Gastroesophageal sphincter (tissue), 4 donors: ENCODE data around the gene SPPL3. TPM values are rescaled to one million over a fixed set of nuclear protein-coding genes. Genes with fewer than 3 reads are reported as not detected.
"Not testable (repeated sequence)": the region's sequence is repeated elsewhere in the genome, so short reads cannot be mapped to it uniquely, and the experiment has no call there.

Experiments used
- ATAC-seq: fragments of 150-250 bp; one replicate; pipeline ENCODE4 v1.9.1; 2016; ENCODE audit warnings: mild to moderate bottlenecking, moderate library complexity
- H3K27ac ChIP-seq, 4 donors: fragments of 200-600 bp; sonication (generic) in 3 of 4; 1 replicate in 3 of 4; 2 replicates in 1 of 4; pipeline ENCODE4 v1.5.1; 2016 to 2019
- H3K27me3 ChIP-seq: fragments of 200-600 bp; sonication (generic); one replicate; pipeline ENCODE4 v1.5.1; 2019
- H3K36me3 ChIP-seq, 2 donors: fragments of 200-600 bp; sonication (generic); one replicate each; pipeline ENCODE4 v1.5.1; 2019; ENCODE audit warnings: control low read depth in 1 of 2
- H3K4me1 ChIP-seq, 3 donors: fragments of 200-600 bp; sonication (generic); 1 replicate in 2 of 3; 2 replicates in 1 of 3; pipeline ENCODE4 v1.5.1; 2016 to 2019; ENCODE audit warnings: control low read depth in 2 of 3
- H3K4me3 ChIP-seq, 2 donors: fragments of 200-600 bp; sonication (generic); one replicate each; pipeline ENCODE4 v1.5.1; 2019; ENCODE audit warnings: mild to moderate bottlenecking in 1 of 2, moderate library complexity in 1 of 2
- H3K9me3 ChIP-seq, 3 donors: fragments of 200-600 bp; sonication (generic); one replicate each; pipeline ENCODE4 v1.5.1; 2017 to 2019; ENCODE audit warnings: control low read depth in 2 of 3
- EP300 ChIP-seq: sonication (generic); formaldehyde crosslinking; IDR thresholded peaks from one replicate; pipeline ENCODE4 v1.6.1; 2017; ENCODE audit warnings: antibody characterized with exemption, mild to moderate bottlenecking
- POLR2A ChIP-seq, 2 donors: fragments of 450-650 bp; IDR thresholded peaks; one replicate each; pipeline ENCODE4 v1.6.1; 2017; ENCODE audit warnings: antibody characterized with exemption in 2 of 2, mild to moderate bottlenecking in 2 of 2, moderate library complexity in 1 of 2
- POLR2AphosphoS5 ChIP-seq: sonication (generic); formaldehyde crosslinking; IDR thresholded peaks from one replicate; pipeline ENCODE4 v1.6.1; 2017; ENCODE audit warnings: antibody characterized with exemption
- WGBS, 2 donors: methylation state at CpG; one replicate each; pipeline ENCODE4 v1.1.5; 2018; ENCODE audit warnings: low coverage in 1 of 2; 5-methylcytosine and 5-hydroxymethylcytosine counted together
- total RNA-seq, 4 donors: library from RNA; depleted of rRNA; stranded (reverse); fragments of >200 nt; gene quantifications; one replicate each; pipeline ENCODE4 v1.1.0, GENCODE V29; 2016
- TF ChIP-seq, protein P1 (sequence below), 4 experiments: fragments of 200-600 bp in 2 of 4; fragments of 450-650 bp in 2 of 4; sonication (generic) in 1 of 4; IDR thresholded peaks; one replicate each; pipeline ENCODE4 v1.5.1; 2017 to 2019; ENCODE audit warnings: antibody characterized with exemption in 4 of 4, mild to moderate bottlenecking in 2 of 4, moderate library complexity in 2 of 4

The SPPL3 gene
- total RNA-seq, 4 donors from 2014 or later, result 16.2 to 20.2 (median 19.0) TPM

DNA sequence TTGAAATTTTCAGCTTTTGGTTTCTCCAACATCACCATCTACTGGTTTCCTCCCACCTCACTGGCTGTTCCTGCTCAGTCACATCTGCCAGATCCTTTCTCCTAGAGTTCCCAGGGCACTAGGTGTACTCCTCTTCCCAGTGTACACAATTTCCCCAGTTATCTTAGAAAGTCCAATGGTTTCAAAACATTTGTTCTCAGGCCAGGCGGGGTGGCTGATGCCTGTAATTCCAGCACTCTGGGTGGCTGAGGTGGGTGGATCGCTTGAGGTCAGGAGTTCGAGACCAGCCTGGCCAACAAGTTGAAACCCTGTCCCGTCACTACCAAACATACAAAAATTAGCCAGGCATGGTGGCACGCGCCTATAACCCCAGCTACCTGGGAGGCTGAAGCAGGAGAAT is 60.7 kb downstream of the SPPL3 start:
- Histone ChIP-seq H3K4me3 (no peak overlapping the region), H3K9me3 (no peaks in the 10 kb centered on the region), H3K27me3 (no peaks in the 10 kb centered on the region), H3K27ac (no peak overlapping the region), H3K36me3 (no peaks in the 10 kb centered on the region), H3K4me1 (peaks cover 0 to 76% (median 9%) of the 10 kb centered on the region in 3 donors)
- TF ChIP-seq POLR2AphosphoS5 (no peak), EP300 (no peak), POLR2A (IDR thresholded peaks at IDR 0.05) (no peak)
- TF ChIP-seq, protein P1, sequence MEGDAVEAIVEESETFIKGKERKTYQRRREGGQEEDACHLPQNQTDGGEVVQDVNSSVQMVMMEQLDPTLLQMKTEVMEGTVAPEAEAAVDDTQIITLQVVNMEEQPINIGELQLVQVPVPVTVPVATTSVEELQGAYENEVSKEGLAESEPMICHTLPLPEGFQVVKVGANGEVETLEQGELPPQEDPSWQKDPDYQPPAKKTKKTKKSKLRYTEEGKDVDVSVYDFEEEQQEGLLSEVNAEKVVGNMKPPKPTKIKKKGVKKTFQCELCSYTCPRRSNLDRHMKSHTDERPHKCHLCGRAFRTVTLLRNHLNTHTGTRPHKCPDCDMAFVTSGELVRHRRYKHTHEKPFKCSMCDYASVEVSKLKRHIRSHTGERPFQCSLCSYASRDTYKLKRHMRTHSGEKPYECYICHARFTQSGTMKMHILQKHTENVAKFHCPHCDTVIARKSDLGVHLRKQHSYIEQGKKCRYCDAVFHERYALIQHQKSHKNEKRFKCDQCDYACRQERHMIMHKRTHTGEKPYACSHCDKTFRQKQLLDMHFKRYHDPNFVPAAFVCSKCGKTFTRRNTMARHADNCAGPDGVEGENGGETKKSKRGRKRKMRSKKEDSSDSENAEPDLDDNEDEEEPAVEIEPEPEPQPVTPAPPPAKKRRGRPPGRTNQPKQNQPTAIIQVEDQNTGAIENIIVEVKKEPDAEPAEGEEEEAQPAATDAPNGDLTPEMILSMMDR (IDR thresholded peaks at IDR 0.05), result no peak
- WGBS, 2 donors, result 100% methylated on average over 1 of the region's 6 CpGs; no CpG with 5 or more reads in 1 of the 2 donors
- no peak for ATAC-seq

DNA sequence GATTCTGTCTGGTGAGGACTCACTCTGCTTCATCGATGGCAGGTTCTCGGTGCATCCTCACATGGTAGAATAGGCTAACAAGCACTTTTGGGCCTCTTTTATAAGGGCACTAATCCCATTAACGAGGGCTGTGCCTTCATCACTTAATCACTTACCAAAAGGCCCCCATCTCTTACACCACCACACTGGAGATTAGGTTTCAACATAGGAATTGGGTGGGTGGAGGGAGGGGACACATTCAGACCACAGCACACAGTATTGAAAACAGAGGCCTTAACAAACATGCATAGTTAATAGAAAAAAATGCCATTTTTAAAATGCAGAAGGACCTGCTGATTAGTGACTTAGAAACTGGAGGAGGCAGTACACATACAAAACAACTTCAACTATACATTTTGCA is 61.6 kb downstream of the SPPL3 start:
- Histone ChIP-seq H3K27me3 (no peaks in the 10 kb centered on the region), H3K4me1 (peaks cover 0 to 68% (median 4%) of the 10 kb centered on the region in 3 donors), H3K36me3 (no peaks in the 10 kb centered on the region), H3K27ac (no peak overlapping the region), H3K9me3 (no peaks in the 10 kb centered on the region), H3K4me3 (no peak overlapping the region)
- WGBS, 2 donors, result 86% methylated on average over 3 of the region's 3 CpGs
- TF ChIP-seq POLR2AphosphoS5, result no peak
- TF ChIP-seq EP300, result no peak
- no peak for TF ChIP-seq POLR2A (IDR thresholded peaks at IDR 0.05)
- TF ChIP-seq, protein P1 (IDR thresholded peaks at IDR 0.05), result no peak
- ATAC-seq, result no peak

DNA sequence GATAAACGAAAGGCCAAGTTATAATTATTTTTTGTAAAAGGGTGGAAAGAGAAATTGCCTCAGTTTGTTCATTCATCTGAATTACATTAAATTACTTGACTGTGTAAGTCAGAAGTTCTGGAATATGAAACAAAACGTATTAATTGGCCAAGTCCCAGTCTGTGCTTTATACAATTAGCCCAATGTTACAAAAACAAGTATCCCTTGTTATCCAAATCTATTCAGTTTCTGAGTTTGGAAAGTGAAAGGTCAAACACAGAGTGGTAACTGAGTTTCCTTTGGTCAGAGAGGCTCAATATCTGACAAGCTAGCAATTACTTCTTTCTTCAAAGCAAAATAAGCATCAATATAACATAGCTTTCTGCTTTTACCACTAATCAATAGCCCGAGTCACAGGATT is 62.6 kb downstream of the SPPL3 start:
- peaks cover 0 to 68% (median 0%) of the 10 kb centered on the region in 3 donors for H3K4me1 ChIP-seq
- ATAC-seq, result no peak
- H3K4me3 ChIP-seq, result no peak overlapping the region
- no peaks in the 10 kb centered on the region for H3K9me3 ChIP-seq
- no peaks in the 10 kb centered on the region for H3K36me3 ChIP-seq
- H3K27ac ChIP-seq, result no peak overlapping the region
- H3K27me3 ChIP-seq, result no peaks in the 10 kb centered on the region
- TF ChIP-seq POLR2A (IDR thresholded peaks at IDR 0.05), result no peak
- no peak for TF ChIP-seq EP300
- TF ChIP-seq, protein P1 (IDR thresholded peaks at IDR 0.05), result no peak
- no peak for TF ChIP-seq POLR2AphosphoS5
- WGBS, 2 donors, result 57 to 63% methylated on average over 3 of the region's 3 CpGs

DNA sequence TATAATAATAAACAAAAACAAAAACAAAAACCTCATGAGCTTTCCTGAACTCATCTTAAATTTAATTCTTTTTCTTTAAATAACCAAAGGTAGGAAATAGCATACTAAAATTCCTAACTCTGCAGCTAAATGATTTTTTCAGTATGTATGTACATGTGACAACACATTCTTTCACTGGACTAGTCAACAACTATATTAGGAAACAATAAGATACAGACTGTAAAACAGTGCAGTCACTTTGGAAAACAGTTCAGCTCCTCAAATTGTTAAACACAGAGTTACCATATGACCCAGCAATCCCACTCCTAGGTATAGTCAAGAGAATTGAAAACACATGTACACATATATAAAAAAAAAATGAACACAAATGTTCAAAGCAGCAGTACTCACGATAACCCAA is 64.7 kb downstream of the SPPL3 start:
- Histone ChIP-seq H3K27me3 (no peaks in the 10 kb centered on the region), H3K4me1 (peaks cover 0 to 68% (median 17%) of the 10 kb centered on the region in 3 donors), H3K36me3 (no peaks in the 10 kb centered on the region), H3K4me3 (no peak overlapping the region), H3K27ac (no peak overlapping the region), H3K9me3 (no peaks in the 10 kb centered on the region)
- WGBS, 2 donors, result 83 to 100% methylated on average over 1 of the region's 1 CpG
- no peak for TF ChIP-seq POLR2A (IDR thresholded peaks at IDR 0.05)
- no peak for TF ChIP-seq EP300
- TF ChIP-seq, protein P1 (IDR thresholded peaks at IDR 0.05), result no peak
- no peak for TF ChIP-seq POLR2AphosphoS5
- ATAC-seq, result no peak

DNA sequence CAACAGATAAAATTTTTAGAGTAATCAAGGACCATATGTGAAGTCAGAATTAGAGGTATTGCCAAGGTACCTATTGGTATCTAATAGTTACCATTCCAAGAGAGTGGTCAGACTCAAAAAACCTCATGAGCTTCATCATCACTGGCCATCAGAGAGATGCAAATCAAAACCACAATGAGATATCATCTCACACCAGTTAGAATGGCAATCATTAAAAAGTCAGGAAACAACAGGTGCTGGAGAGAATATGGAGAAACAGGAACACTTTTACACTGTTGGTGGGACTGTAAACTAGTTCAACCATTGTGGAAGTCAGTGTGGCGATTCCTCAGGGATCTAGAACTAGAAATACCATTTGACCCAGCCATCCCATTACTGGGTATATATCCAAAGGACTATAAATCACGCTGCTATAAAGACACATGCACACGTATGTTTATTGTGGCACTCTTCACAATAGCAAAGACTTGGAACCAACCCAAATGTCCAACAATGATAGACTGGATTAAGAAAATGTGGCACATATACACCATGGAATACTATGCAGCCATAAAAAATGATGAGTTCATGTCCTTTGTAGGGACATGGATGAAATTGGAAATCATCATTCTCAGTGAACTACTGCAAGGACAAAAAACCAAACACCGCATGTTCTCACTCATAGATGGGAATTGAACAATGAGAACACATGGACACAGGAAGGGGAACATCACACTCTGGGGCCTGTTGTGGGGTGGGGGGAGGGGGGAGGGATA is 65.4 kb downstream of the SPPL3 start:
- not testable (repeated sequence) for H3K9me3 ChIP-seq, H3K36me3 ChIP-seq, H3K27me3 ChIP-seq, H3K27ac ChIP-seq, H3K4me3 ChIP-seq, ATAC-seq
- WGBS, 2 donors, result no CpG with 5 or more reads among the region's 4 CpGs
- H3K4me1 ChIP-seq, result peaks cover 0 to 68% (median 18%) of the 10 kb centered on the region in 3 donors
